Type B pancreatic cell (in vitro differentiated cells): ENCODE results near the gene TRIM43. TPM values are rescaled to one million over a fixed set of nuclear protein-coding genes. Genes with fewer than 3 reads are reported as not detected.
"Not testable (repeated sequence)": the region's sequence is repeated elsewhere in the genome, so short reads cannot be mapped to it uniquely, and the experiment has no call there.

Experiments
- DNase-seq: peaks from one replicate; pipeline ENCODE4 v3.0.0; 2021; ENCODE audit warnings: mixed read lengths; ENCODE audit not compliant: unreplicated experiment; ENCODE audit errors: extremely low spot score
- H3K27ac Mint-ChIP-seq: 2 replicates; pipeline ENCODE4 v1.8.0; 2021; ENCODE audit warnings: mild to moderate bottlenecking, mixed read lengths
- H3K27me3 Mint-ChIP-seq: 2 replicates; pipeline ENCODE4 v1.8.0; 2021; ENCODE audit warnings: mixed read lengths
- H3K36me3 Mint-ChIP-seq: 2 replicates; pipeline ENCODE4 v1.8.0; 2021; ENCODE audit warnings: mixed read lengths
- H3K4me1 Mint-ChIP-seq: one replicate; pipeline ENCODE4 v1.8.0; 2021; ENCODE audit warnings: mixed read lengths; ENCODE audit not compliant: unreplicated experiment
- H3K4me3 Mint-ChIP-seq: 2 replicates; pipeline ENCODE4 v1.8.0; 2021; ENCODE audit warnings: mild to moderate bottlenecking, mixed read lengths
- H3K9me3 Mint-ChIP-seq: 2 replicates; pipeline ENCODE4 v1.8.0; 2021; ENCODE audit warnings: mixed read lengths
- total RNA-seq: library from RNA; stranded (reverse); gene quantifications from 2 replicates; pipeline ENCODE4 v1.2.1, GENCODE V29; 2021; ENCODE audit warnings: low replicate concordance

Gene TRIM43
- total RNA-seq, 1 donor from 2014 or later, result not detected

DNA sequence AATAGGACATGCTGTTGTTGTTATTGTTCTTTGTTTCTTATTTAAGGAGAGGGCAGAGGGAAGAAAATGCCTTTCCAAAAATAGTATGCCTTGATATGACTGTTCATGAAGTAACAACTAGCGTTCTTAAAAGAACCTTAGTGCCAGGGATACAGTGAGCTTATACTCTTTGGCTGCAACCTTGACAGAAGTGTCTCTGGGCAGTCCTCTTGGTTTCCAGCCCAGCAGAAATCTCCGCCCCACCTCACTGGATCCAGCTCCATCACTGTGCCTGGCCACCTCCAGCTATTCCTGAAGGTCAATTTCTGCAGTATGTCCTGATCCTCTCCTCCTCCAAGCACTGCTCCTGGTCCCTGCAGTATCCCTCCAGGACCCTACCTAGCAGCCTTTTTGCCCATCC is 39.2 kb downstream of the TRIM43 start:
- DNase-seq, H3K9me3 Mint-ChIP-seq, H3K27ac Mint-ChIP-seq, H3K27me3 Mint-ChIP-seq, H3K4me1 Mint-ChIP-seq, H3K36me3 Mint-ChIP-seq, H3K4me3 Mint-ChIP-seq: not testable (repeated sequence)

DNA sequence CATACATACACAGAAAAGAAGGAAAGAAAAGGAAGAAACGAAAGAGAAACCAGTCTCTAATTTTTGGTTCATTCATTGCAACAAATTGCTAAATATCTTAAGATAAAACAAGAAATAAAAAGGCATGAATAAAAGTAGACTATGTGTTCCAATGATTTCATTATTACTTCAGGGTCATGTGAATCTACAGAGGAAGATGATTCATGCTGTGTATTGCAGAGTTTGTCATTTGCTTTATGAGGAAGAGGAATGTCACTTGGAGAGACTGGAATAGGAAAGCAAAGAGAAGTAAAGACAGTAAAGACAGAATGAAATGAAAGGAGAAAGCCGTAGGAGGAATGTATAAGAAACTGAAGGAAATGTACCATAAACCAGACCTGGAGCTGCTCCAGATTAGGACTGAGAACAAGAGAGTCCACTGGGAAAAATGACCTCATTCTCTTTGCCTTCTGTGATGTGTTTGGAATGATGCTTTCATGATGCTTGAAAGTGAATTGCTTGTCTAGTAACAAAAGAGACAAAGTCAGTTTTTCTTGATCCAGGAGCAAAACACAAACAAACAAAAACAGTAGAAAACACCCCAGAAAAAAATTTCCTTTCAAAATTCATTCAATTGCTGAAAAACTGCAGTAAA is 41.9 kb downstream of the TRIM43 start:
- H3K27ac Mint-ChIP-seq, H3K36me3 Mint-ChIP-seq, H3K4me1 Mint-ChIP-seq, H3K9me3 Mint-ChIP-seq, H3K27me3 Mint-ChIP-seq, H3K4me3 Mint-ChIP-seq, DNase-seq: not testable (repeated sequence)

DNA sequence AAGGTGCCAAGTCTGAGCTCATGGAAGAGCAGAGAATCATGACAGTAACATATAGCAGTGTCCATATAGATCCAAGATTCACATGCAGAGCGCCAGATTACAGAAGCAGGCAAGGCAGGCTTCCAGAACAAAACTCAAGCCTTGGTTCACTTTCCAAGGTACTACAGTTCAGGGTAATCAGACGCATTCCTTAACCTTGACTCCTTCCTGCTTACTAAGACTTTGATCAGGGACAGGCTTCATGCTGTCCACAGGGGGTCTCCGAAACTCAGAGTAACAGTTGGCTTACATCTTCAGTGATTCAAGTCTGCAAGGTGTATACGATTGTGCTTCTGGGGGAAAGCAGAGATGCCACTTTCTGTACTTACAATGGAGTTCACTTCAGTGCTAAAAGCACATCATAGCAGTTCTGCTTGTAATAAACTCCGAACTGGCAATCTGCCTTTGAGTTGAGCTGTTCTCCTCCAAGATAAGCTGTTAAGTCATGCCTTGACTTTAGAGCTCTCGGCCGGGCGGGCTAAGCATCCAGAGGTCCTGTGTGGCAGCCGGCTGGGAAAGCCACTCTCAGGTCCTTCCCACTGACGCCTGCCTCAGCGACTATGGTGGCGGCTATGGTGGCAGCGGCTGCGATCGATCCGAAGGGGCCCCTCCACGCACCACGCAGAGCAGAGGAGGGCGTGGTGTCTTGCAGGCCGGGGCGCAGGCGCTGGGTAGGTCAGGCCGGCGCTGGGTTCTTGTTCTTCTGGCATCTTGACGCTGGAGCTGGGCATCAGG is 48.9 kb downstream of the TRIM43 start:
- H3K27me3 Mint-ChIP-seq, H3K36me3 Mint-ChIP-seq, H3K4me3 Mint-ChIP-seq, DNase-seq, H3K9me3 Mint-ChIP-seq, H3K4me1 Mint-ChIP-seq, H3K27ac Mint-ChIP-seq: not testable (repeated sequence)

DNA sequence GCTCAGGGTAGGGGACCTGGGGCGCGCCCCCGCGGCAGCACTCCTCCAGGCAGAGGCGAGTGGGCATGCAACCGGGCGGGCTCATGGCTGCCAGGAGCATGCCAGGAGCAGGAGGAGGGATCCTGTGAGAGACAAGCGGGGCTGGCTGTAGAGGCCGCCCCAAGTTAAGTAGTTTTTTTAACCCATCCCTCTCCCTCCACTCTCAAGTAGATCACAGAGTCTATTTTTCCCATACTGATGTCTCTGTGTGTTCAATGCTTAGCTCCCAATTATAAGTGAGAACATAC is 49.4 kb downstream of the TRIM43 start:
- H3K4me3 Mint-ChIP-seq, H3K36me3 Mint-ChIP-seq, H3K27me3 Mint-ChIP-seq, H3K4me1 Mint-ChIP-seq, H3K9me3 Mint-ChIP-seq, H3K27ac Mint-ChIP-seq, DNase-seq: not testable (repeated sequence)

DNA sequence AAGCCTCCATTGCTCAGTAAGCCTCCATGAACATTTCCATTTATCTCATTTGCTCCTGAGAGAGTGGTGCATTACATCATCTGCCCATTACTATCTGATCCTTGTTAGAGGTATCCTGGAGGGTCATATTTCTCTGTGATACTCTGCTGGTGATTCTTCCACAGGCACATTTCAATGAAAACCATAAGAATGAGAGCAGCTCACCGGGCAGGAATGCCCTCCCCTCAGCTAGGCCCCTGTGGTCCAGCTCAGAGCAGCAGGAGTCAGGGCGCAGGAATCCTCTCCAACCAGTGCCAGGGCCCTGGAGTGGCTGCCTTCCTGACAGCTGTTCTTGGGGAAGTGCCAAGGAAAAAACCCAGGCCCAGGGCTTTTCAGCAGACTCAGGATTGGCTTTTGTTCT is 50.0 kb downstream of the TRIM43 start:
- not testable (repeated sequence) for DNase-seq, H3K4me3 Mint-ChIP-seq, H3K27ac Mint-ChIP-seq, H3K4me1 Mint-ChIP-seq, H3K27me3 Mint-ChIP-seq, H3K36me3 Mint-ChIP-seq, H3K9me3 Mint-ChIP-seq

DNA sequence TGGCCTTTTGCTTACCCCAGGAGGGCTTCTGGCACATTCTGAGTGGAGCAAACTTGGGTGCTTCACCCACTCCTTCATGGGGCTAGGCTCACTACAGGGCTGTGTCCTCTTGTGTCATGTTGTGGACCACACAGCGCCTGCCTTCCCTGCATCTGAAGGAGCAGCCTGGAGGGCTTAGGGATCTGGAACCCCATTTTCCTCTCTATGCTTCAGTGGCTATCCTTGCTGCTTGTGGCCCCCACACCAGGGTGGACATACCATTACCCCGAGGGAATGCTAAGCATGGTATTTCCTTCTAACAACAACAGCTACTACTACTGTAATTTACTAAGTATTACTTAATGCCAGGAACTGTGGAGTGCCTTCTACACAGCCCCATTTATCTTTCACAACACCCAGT is 50.6 kb downstream of the TRIM43 start:
- not testable (repeated sequence) for H3K27me3 Mint-ChIP-seq, H3K4me1 Mint-ChIP-seq, H3K4me3 Mint-ChIP-seq, DNase-seq, H3K9me3 Mint-ChIP-seq, H3K27ac Mint-ChIP-seq, H3K36me3 Mint-ChIP-seq

DNA sequence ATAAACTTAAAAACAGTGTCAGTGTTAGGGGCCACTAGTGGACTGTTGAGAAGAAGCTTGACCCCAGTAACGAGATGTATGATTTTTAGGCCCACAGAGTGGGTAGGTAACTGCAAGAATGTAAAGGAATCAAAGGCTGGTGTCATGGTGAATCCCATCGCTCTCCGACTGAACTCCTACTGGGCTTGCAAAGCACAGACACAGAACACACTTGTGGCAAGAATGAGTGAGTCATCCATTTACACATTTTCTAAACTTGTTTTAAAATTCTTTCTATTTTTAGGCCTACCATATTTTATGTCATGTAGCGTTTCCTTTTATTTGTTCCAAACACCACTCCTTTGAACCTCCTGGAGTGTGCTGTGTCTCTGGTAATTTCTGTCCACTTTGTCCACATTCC is 51.1 kb downstream of the TRIM43 start:
- H3K4me3 Mint-ChIP-seq, H3K36me3 Mint-ChIP-seq, H3K4me1 Mint-ChIP-seq, DNase-seq, H3K27ac Mint-ChIP-seq, H3K9me3 Mint-ChIP-seq, H3K27me3 Mint-ChIP-seq: not testable (repeated sequence)

GRCh38 chr2:95645312-95645711 is 53.5 kb downstream of the TRIM43 start:
- not testable (repeated sequence) for H3K9me3 Mint-ChIP-seq, H3K27ac Mint-ChIP-seq, H3K36me3 Mint-ChIP-seq, H3K4me1 Mint-ChIP-seq, H3K27me3 Mint-ChIP-seq, DNase-seq, H3K4me3 Mint-ChIP-seq

DNA sequence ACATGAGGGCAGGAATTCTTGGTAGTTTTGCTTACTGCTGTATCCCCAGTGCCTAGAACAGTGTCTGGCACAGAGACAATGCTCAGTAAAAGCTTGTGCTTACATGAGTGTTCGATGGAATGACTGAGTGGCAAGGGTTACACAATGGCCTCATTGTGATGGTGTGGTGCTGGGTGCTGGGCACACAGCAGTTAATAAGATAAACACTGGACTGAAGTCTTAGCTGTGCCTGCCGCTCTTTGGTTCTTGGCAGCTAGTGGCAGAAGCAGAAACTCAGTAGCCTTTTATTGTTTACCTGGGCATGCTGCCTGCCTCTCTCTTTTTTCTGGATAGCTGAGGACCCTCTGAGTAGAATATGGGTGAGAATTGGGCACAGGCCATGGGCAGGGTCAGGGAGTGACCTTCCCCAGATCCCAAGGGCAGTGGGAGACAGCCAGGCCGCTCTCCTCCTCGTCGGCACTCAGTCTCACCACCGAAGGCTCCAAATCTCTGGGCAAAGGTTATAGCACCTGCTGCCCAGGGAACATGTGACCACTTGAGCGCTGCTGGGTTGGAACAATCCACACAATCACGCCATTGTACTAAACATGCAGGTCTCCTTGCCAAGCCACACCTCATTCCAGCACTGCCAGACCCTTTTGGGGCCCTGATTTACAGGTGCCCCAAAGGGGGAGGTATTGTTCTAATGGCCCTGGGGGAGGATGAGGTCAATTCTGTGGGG is 54.6 kb downstream of the TRIM43 start:
- H3K27ac Mint-ChIP-seq, result not testable (repeated sequence)

DNA sequence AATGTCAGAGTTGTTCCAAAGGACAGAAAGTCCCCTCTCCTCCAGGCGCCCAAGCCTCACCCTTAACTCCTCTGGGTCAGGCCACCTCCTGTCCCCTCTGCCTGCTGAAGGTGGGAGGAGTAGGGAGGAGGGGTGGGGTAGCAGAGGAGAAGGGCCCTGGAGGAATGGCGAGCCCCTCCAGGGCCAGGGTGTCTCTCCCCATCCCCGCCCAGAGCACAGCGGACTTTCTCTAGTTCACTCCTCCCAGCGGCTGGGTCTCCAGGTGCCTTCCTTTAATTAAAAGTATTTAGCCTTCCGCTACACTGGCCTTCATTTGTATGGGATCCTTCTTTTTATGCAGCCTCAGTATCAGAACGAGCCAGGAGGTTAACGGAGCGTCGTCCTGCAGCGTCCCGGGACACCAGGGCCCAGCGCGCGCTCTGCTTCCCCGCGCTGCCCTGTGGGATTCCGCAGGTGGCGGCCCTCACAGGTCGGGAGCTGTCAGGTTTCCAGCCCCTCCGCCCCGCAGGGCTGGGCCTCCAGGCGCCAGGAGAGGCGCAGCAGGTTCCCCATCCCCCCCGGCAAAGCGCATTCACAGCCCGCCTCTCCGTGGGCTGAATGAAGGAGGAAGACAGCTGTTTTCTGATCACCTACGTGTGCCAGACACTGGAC is 57.2 kb downstream of the TRIM43 start:
- not testable (repeated sequence) for H3K4me3 Mint-ChIP-seq, H3K9me3 Mint-ChIP-seq, H3K27ac Mint-ChIP-seq, H3K36me3 Mint-ChIP-seq, DNase-seq, H3K4me1 Mint-ChIP-seq
- peaks cover 11% of the 10 kb centered on the region for H3K27me3 Mint-ChIP-seq

More for the DNA sequence above, 54.6 kb downstream of the TRIM43 start:
- H3K36me3 Mint-ChIP-seq, H3K4me1 Mint-ChIP-seq, DNase-seq, H3K9me3 Mint-ChIP-seq, H3K4me3 Mint-ChIP-seq, H3K27me3 Mint-ChIP-seq: not testable (repeated sequence)

Other genes starting within 250 kb of the TRIM43 start
- 23.4 and 39.2 TPM in 2 replicates for gene FAHD2A, start 189.3 kb upstream of the TRIM43 start, total RNA-seq
- gene TRIM43B, start 107.2 kb upstream of the TRIM43 start, total RNA-seq, result not detected in 2 replicates